ENCODE results near the gene MPHOSPH8.
"Not testable (repeated sequence)": the region's sequence is repeated elsewhere in the genome, so short reads cannot be mapped to it uniquely, and the experiment has no call there.

MPHOSPH8 gene

GRCh38 chr13:19632915-19633478 is 462 bp upstream of the MPHOSPH8 start:
- 10% methylated on average over 20 of the region's 25 CpGs for WGBS (ENCODE audit: insufficient coverage)
- Histone ChIP-seq H3K27me3 (replicated peaks in 2 of 5; ENCODE audit: control insufficient read depth in 4 of 5, insufficient read depth in 5 of 5, low read length in 4 of 5) (no peaks in the 10 kb centered on the region), H3K36me3 (ENCODE audit: control insufficient read depth in 4 of 4, insufficient read depth in 4 of 4, low read length in 3 of 4) (peaks cover 0 to 3% (median 0%) of the 10 kb centered on the region in 4 experiments), H3K4me1 (ENCODE audit: control extremely low read depth in 1 of 4, control insufficient read depth in 4 of 4, insufficient read depth in 4 of 4, low read length in 3 of 4) (peaks cover 9 to 21% (median 19%) of the 10 kb centered on the region in 4 experiments), H3K4me3 (ENCODE audit: control insufficient read depth in 1 of 7, extremely low read depth in 1 of 7, insufficient read depth in 4 of 7, low read depth in 2 of 7, low read length in 6 of 7) (peak overlapping the region; percentile 77 to 99 (median 87)), H3K9me3 (ENCODE audit: control extremely low read depth in 1 of 5, control insufficient read depth in 4 of 5, insufficient read depth in 2 of 5, low read depth in 1 of 5, low read length in 4 of 5) (no peaks in the 10 kb centered on the region), H3K27ac (ENCODE audit: insufficient read depth in 1 of 2, low read depth in 1 of 2, low read length in 2 of 2, poor library complexity in 1 of 2, severe bottlenecking in 2 of 2) (peak overlapping the region; percentile 70 to 89)
- ChIA-PET CTCF (interaction anchor here (1.6 kb wide), 1 partner anchor 12 kb away, joined by 3 read pairs; no protein-coding TSS in a partner anchor), POLR2A (no interaction called here)
- DNase-seq: no peak

- ChIA-PET POLR2A (interaction anchor here (0.7 kb wide), 1 partner anchor 13 kb away, joined by 3 read pairs; no protein-coding TSS in a partner anchor), CTCF (interaction anchor here (0.6 to 1.6 kb wide), 6 partner anchors 11 to 513 kb away, joined by 3 to 4 read pairs (median 4); no protein-coding TSS in a partner anchor)
- Histone ChIP-seq H3K4me3 (ENCODE audit: control insufficient read depth in 1 of 7, extremely low read depth in 1 of 7, insufficient read depth in 4 of 7, low read depth in 2 of 7, low read length in 6 of 7) (peak overlapping the region; percentile 77 to 99 (median 87)), H3K36me3 (ENCODE audit: control insufficient read depth in 4 of 4, insufficient read depth in 4 of 4, low read length in 3 of 4) (peaks cover 0 to 3% (median 0%) of the 10 kb centered on the region in 4 experiments), H3K27me3 (replicated peaks in 2 of 5; ENCODE audit: control insufficient read depth in 4 of 5, insufficient read depth in 5 of 5, low read length in 4 of 5) (no peaks in the 10 kb centered on the region), H3K9me3 (ENCODE audit: control extremely low read depth in 1 of 5, control insufficient read depth in 4 of 5, insufficient read depth in 2 of 5, low read depth in 1 of 5, low read length in 4 of 5) (no peaks in the 10 kb centered on the region), H3K27ac (ENCODE audit: insufficient read depth in 1 of 2, low read depth in 1 of 2, low read length in 2 of 2, poor library complexity in 1 of 2, severe bottlenecking in 2 of 2) (peak overlapping the region; percentile 70 to 89), H3K4me1 (ENCODE audit: control extremely low read depth in 1 of 4, control insufficient read depth in 4 of 4, insufficient read depth in 4 of 4, low read length in 3 of 4) (peaks cover 9 to 21% (median 19%) of the 10 kb centered on the region in 4 experiments)
- WGBS (ENCODE audit: insufficient coverage): 2% methylated on average over 9 of the region's 12 CpGs
- DNase-seq: no peak
Measured at GRCh38 chr13:19634256-19634740, 839 bp downstream of the MPHOSPH8 start.

GRCh38 chr13:19635926-19636325 is 2.5 kb downstream of the MPHOSPH8 start:
- POLR2A ChIA-PET; CTCF ChIA-PET; H3K27ac ChIP-seq (ENCODE audit: insufficient read depth in 1 of 2, low read depth in 1 of 2, low read length in 2 of 2, poor library complexity in 1 of 2, severe bottlenecking in 2 of 2); H3K27me3 ChIP-seq (replicated peaks in 2 of 5; ENCODE audit: control insufficient read depth in 4 of 5, insufficient read depth in 5 of 5, low read length in 4 of 5); H3K9me3 ChIP-seq (ENCODE audit: control extremely low read depth in 1 of 5, control insufficient read depth in 4 of 5, insufficient read depth in 2 of 5, low read depth in 1 of 5, low read length in 4 of 5); H3K36me3 ChIP-seq (ENCODE audit: control insufficient read depth in 4 of 4, insufficient read depth in 4 of 4, low read length in 3 of 4): not testable (repeated sequence)
- 75% methylated on average over 5 of the region's 7 CpGs for WGBS (ENCODE audit: insufficient coverage)
- H3K4me3 ChIP-seq (ENCODE audit: control insufficient read depth in 1 of 7, extremely low read depth in 1 of 7, insufficient read depth in 4 of 7, low read depth in 2 of 7, low read length in 6 of 7): peak overlapping the region in 1 of 7 experiments; percentile 7
- peak in 1 of 3 donors; percentile 7 for DNase-seq
- peaks cover 9 to 21% (median 19%) of the 10 kb centered on the region in 4 experiments for H3K4me1 ChIP-seq (ENCODE audit: control extremely low read depth in 1 of 4, control insufficient read depth in 4 of 4, insufficient read depth in 4 of 4, low read length in 3 of 4)

- ChIA-PET POLR2A (no interaction called here), CTCF (no interaction called here)
- Histone ChIP-seq H3K27ac (ENCODE audit: insufficient read depth in 1 of 2, low read depth in 1 of 2, low read length in 2 of 2, poor library complexity in 1 of 2, severe bottlenecking in 2 of 2) (no peak overlapping the region), H3K4me3 (ENCODE audit: control insufficient read depth in 1 of 7, extremely low read depth in 1 of 7, insufficient read depth in 4 of 7, low read depth in 2 of 7, low read length in 6 of 7) (no peak overlapping the region), H3K4me1 (ENCODE audit: control extremely low read depth in 1 of 4, control insufficient read depth in 4 of 4, insufficient read depth in 4 of 4, low read length in 3 of 4) (no peaks in the 10 kb centered on the region), H3K36me3 (ENCODE audit: control insufficient read depth in 4 of 4, insufficient read depth in 4 of 4, low read length in 3 of 4) (peaks cover 9 to 53% (median 30%) of the 10 kb centered on the region in 4 experiments), H3K9me3 (ENCODE audit: control extremely low read depth in 1 of 5, control insufficient read depth in 4 of 5, insufficient read depth in 2 of 5, low read depth in 1 of 5, low read length in 4 of 5) (no peaks in the 10 kb centered on the region), H3K27me3 (replicated peaks in 2 of 5; ENCODE audit: control insufficient read depth in 4 of 5, insufficient read depth in 5 of 5, low read length in 4 of 5) (no peaks in the 10 kb centered on the region)
- DNase-seq: no peak
- 100% methylated on average over 3 of the region's 3 CpGs for WGBS (ENCODE audit: insufficient coverage)
Measured at GRCh38 chr13:19643652-19644051, 10.2 kb downstream of the MPHOSPH8 start.

- DNase-seq: no peak
- Histone ChIP-seq H3K9me3 (ENCODE audit: control extremely low read depth in 1 of 5, control insufficient read depth in 4 of 5, insufficient read depth in 2 of 5, low read depth in 1 of 5, low read length in 4 of 5) (no peaks in the 10 kb centered on the region), H3K4me1 (ENCODE audit: control extremely low read depth in 1 of 4, control insufficient read depth in 4 of 4, insufficient read depth in 4 of 4, low read length in 3 of 4) (no peaks in the 10 kb centered on the region), H3K27ac (ENCODE audit: insufficient read depth in 1 of 2, low read depth in 1 of 2, low read length in 2 of 2, poor library complexity in 1 of 2, severe bottlenecking in 2 of 2) (no peak overlapping the region), H3K36me3 (ENCODE audit: control insufficient read depth in 4 of 4, insufficient read depth in 4 of 4, low read length in 3 of 4) (peaks cover 14 to 65% (median 37%) of the 10 kb centered on the region in 4 experiments), H3K4me3 (ENCODE audit: control insufficient read depth in 1 of 7, extremely low read depth in 1 of 7, insufficient read depth in 4 of 7, low read depth in 2 of 7, low read length in 6 of 7) (no peak overlapping the region), H3K27me3 (replicated peaks in 2 of 5; ENCODE audit: control insufficient read depth in 4 of 5, insufficient read depth in 5 of 5, low read length in 4 of 5) (no peaks in the 10 kb centered on the region)
- CTCF ChIA-PET: interaction anchor here (1.2 kb wide), 1 partner anchor 12 kb away, joined by 3 read pairs; the partner anchor contains the start of gene MPHOSPH8
- 94% methylated on average over 2 of the region's 2 CpGs for WGBS (ENCODE audit: insufficient coverage)
- POLR2A ChIA-PET: no interaction called here
Measured at GRCh38 chr13:19645000-19645399, 11.5 kb downstream of the MPHOSPH8 start.

GRCh38 chr13:19646063-19646462 is 12.6 kb downstream of the MPHOSPH8 start:
- POLR2A ChIA-PET: no interaction called here
- Histone ChIP-seq H3K9me3 (ENCODE audit: control extremely low read depth in 1 of 5, control insufficient read depth in 4 of 5, insufficient read depth in 2 of 5, low read depth in 1 of 5, low read length in 4 of 5) (no peaks in the 10 kb centered on the region), H3K27ac (ENCODE audit: insufficient read depth in 1 of 2, low read depth in 1 of 2, low read length in 2 of 2, poor library complexity in 1 of 2, severe bottlenecking in 2 of 2) (no peak overlapping the region), H3K4me3 (ENCODE audit: control insufficient read depth in 1 of 7, extremely low read depth in 1 of 7, insufficient read depth in 4 of 7, low read depth in 2 of 7, low read length in 6 of 7) (no peak overlapping the region), H3K36me3 (ENCODE audit: control insufficient read depth in 4 of 4, insufficient read depth in 4 of 4, low read length in 3 of 4) (peaks cover 20 to 70% (median 45%) of the 10 kb centered on the region in 4 experiments), H3K27me3 (replicated peaks in 2 of 5; ENCODE audit: control insufficient read depth in 4 of 5, insufficient read depth in 5 of 5, low read length in 4 of 5) (no peaks in the 10 kb centered on the region), H3K4me1 (ENCODE audit: control extremely low read depth in 1 of 4, control insufficient read depth in 4 of 4, insufficient read depth in 4 of 4, low read length in 3 of 4) (no peaks in the 10 kb centered on the region)
- no peak for DNase-seq
- CTCF ChIA-PET: no interaction called here
- WGBS (ENCODE audit: insufficient coverage): 100% methylated on average over 2 of the region's 4 CpGs

GRCh38 chr13:19650742-19651141 is 17.3 kb downstream of the MPHOSPH8 start:
- Histone ChIP-seq H3K27me3 (replicated peaks in 2 of 5; ENCODE audit: control insufficient read depth in 4 of 5, insufficient read depth in 5 of 5, low read length in 4 of 5) (no peaks in the 10 kb centered on the region), H3K4me1 (ENCODE audit: control extremely low read depth in 1 of 4, control insufficient read depth in 4 of 4, insufficient read depth in 4 of 4, low read length in 3 of 4) (no peaks in the 10 kb centered on the region), H3K36me3 (ENCODE audit: control insufficient read depth in 4 of 4, insufficient read depth in 4 of 4, low read length in 3 of 4) (peaks cover 18 to 52% (median 35%) of the 10 kb centered on the region in 4 experiments), H3K4me3 (ENCODE audit: control insufficient read depth in 1 of 7, extremely low read depth in 1 of 7, insufficient read depth in 4 of 7, low read depth in 2 of 7, low read length in 6 of 7) (no peak overlapping the region), H3K9me3 (ENCODE audit: control extremely low read depth in 1 of 5, control insufficient read depth in 4 of 5, insufficient read depth in 2 of 5, low read depth in 1 of 5, low read length in 4 of 5) (no peaks in the 10 kb centered on the region), H3K27ac (ENCODE audit: insufficient read depth in 1 of 2, low read depth in 1 of 2, low read length in 2 of 2, poor library complexity in 1 of 2, severe bottlenecking in 2 of 2) (no peak overlapping the region)
- WGBS (ENCODE audit: insufficient coverage): 100% methylated on average over 4 of the region's 4 CpGs
- CTCF ChIA-PET: no interaction called here
- POLR2A ChIA-PET: no interaction called here
- DNase-seq: no peak

All from common myeloid progenitor, CD34-positive (primary cell).